Gastrocnemius medialis (tissue), 4 donors: ENCODE data around the gene LRRC1.

Experiments
- POLR2A ChIP-seq, 2 donors: fragments of 450-650 bp; IDR thresholded peaks; one replicate each; pipeline ENCODE4 v1.6.1; 2017; ENCODE audit warnings: antibody characterized with exemption in 2 of 2, mild to moderate bottlenecking in 2 of 2, moderate library complexity in 2 of 2
- TF ChIP-seq, protein P1 (sequence below), 5 experiments: fragments of 450-650 bp in 3 of 5; fragments of 200-600 bp in 2 of 5; sonication (generic) in 2 of 5; IDR thresholded peaks in 4 of 5; conservative IDR thresholded peaks in 1 of 5; 1 replicate in 4 of 5; 2 replicates in 1 of 5; pipeline ENCODE4 v1.5.1; 2016 to 2019; ENCODE audit warnings: antibody characterized with exemption in 5 of 5, mild to moderate bottlenecking in 3 of 5, moderate library complexity in 3 of 5

DNA sequence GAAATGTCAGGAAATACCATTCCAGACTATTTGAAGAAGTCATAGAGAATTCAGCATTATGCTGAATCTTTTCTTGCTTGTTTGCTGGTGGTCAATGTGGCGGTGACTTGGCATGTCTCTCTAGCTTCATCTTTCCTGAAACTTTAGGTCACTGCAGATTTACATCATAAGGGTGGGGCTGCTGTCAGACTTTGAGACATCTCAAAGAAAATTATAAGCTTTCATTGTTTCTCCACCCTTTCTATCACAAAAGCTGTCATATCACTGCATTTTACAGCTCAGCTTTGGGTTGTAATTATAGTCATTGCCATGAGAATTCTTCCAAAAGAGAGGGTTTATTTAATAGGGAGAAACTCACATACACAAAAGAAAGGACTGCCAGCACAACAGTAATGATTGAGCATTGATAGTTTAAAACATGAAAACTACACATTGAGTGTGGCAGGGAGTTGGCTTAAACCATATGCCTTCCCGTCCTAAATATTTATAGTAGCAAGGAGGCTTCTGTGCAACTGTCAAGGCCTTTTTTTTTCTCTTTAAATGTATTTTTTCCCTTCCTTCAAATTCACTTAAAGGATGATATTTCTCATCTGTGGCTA lies 44.7 kb upstream of the LRRC1 start:
- TF ChIP-seq, protein P1, sequence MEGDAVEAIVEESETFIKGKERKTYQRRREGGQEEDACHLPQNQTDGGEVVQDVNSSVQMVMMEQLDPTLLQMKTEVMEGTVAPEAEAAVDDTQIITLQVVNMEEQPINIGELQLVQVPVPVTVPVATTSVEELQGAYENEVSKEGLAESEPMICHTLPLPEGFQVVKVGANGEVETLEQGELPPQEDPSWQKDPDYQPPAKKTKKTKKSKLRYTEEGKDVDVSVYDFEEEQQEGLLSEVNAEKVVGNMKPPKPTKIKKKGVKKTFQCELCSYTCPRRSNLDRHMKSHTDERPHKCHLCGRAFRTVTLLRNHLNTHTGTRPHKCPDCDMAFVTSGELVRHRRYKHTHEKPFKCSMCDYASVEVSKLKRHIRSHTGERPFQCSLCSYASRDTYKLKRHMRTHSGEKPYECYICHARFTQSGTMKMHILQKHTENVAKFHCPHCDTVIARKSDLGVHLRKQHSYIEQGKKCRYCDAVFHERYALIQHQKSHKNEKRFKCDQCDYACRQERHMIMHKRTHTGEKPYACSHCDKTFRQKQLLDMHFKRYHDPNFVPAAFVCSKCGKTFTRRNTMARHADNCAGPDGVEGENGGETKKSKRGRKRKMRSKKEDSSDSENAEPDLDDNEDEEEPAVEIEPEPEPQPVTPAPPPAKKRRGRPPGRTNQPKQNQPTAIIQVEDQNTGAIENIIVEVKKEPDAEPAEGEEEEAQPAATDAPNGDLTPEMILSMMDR (IDR thresholded peaks at IDR 0.05 in 4 of 5, conservative IDR thresholded peaks at IDR 0.05 in 1 of 5): no peak
- no peak for TF ChIP-seq POLR2A (IDR thresholded peaks at IDR 0.05)
